Measurements from ENCODE around the gene CDK5RAP2. TPM values are rescaled to one million over a fixed set of nuclear protein-coding genes. Genes with fewer than 3 reads are reported as not detected.

Gene CDK5RAP2
- total RNA-seq, 3 donors from 2014 or later (not counting 1 experiment from before 2014, with no cell fraction given), result 81.5 to 95.7 (median 82.4) TPM

DNA sequence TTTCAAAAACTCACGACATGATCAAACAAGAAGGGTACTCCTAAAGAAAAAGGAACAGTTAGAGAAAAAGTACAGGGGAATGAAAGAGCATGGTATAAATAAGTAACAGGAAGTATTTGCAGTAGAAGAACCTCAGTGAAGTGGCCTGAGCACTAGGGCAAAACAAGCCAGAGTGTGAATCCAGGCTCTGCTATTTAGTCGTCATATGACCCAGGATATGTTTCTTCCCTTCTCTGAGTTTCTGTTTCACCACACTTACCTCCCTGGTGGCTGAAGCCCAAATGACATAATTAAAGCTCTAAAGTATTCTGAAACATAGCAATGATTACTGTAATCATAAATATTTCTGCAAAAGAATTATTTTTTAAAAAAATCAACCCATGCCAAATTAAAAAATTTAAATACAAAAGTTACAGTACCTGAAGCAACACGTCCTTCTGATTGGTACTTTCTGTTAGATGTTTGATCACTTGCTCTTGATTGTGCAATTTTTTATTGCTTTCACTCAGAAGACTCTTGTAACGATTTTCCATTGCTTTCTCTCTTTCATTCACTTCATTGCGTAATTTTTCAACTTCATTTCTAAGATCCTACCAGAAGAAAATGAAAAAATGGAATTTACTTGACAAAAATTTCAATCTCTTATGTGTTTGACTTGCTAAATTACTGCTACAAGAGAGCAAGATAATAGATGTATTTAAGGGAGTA lies 88.9 kb downstream of the CDK5RAP2 start:
- peaks cover 0 to 22% of the 10 kb centered on the region in 2 donors for H3K4me1 Mint-ChIP-seq
- Histone ChIP-seq H3K36me3 (ENCODE audit: control insufficient read depth, insufficient read depth, low read length) (peaks cover 29% of the 10 kb centered on the region), H3K4me3 (ENCODE audit: low read length) (no peak overlapping the region), H3K27me3 (ENCODE audit: control insufficient read depth, insufficient read depth, low read length) (no peaks in the 10 kb centered on the region), H3K4me1 (ENCODE audit: control insufficient read depth, insufficient read depth, low read length) (no peaks in the 10 kb centered on the region), H3K27ac (ENCODE audit: low read length) (no peak overlapping the region), H3K9me3 (ENCODE audit: control insufficient read depth, insufficient read depth, low read length) (no peaks in the 10 kb centered on the region)
- H3K9me3 Mint-ChIP-seq, result peaks cover 2 to 3% of the 10 kb centered on the region in 2 donors
- ATAC-seq (peak in 2 of 3 donors; percentile 49 to 70), DNase-seq (no peak)
- H3K27ac Mint-ChIP-seq, result peak overlapping the region in 1 of 2 donors; percentile 35
- H3K27me3 Mint-ChIP-seq (ENCODE audit: low read depth in 2 of 2), result no peaks in the 10 kb centered on the region
- intact Hi-C loops (cut with micrococcal nuclease), result no loop called here
- no peak overlapping the region for H3K4me3 Mint-ChIP-seq
- TF ChIP-seq, protein P1, sequence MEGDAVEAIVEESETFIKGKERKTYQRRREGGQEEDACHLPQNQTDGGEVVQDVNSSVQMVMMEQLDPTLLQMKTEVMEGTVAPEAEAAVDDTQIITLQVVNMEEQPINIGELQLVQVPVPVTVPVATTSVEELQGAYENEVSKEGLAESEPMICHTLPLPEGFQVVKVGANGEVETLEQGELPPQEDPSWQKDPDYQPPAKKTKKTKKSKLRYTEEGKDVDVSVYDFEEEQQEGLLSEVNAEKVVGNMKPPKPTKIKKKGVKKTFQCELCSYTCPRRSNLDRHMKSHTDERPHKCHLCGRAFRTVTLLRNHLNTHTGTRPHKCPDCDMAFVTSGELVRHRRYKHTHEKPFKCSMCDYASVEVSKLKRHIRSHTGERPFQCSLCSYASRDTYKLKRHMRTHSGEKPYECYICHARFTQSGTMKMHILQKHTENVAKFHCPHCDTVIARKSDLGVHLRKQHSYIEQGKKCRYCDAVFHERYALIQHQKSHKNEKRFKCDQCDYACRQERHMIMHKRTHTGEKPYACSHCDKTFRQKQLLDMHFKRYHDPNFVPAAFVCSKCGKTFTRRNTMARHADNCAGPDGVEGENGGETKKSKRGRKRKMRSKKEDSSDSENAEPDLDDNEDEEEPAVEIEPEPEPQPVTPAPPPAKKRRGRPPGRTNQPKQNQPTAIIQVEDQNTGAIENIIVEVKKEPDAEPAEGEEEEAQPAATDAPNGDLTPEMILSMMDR (IDR thresholded peaks at IDR 0.05), result no peak
- WGBS (ENCODE audit: insufficient coverage), result 70% methylated on average over 5 of the region's 5 CpGs
- peaks cover 27% of the 10 kb centered on the region for H3K36me3 Mint-ChIP-seq

DNA sequence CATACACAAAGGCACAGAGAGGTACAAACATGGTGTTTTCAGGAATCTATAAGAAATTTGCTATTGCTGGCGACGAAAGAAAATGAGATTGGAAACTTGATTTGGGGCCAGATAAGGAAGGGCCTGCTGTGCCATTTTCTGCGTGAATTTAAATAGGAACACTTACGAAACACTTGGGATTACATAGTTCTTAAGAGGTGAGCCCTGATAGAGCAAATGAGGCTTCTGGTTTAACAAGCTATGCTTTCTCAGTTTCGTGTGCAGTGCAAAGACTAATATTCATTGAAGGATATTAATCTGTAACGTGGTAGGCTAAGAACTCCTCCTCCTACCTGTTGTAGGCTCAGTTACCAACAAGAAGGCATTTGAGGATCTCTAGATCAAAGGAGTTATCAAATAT lies 93.1 kb downstream of the CDK5RAP2 start:
- DNase-seq (no peak), ATAC-seq (no peak)
- Histone ChIP-seq H3K27ac (ENCODE audit: low read length) (no peak overlapping the region), H3K36me3 (ENCODE audit: control insufficient read depth, insufficient read depth, low read length) (peaks cover 55% of the 10 kb centered on the region), H3K4me3 (ENCODE audit: low read length) (no peak overlapping the region), H3K4me1 (ENCODE audit: control insufficient read depth, insufficient read depth, low read length) (no peaks in the 10 kb centered on the region), H3K9me3 (ENCODE audit: control insufficient read depth, insufficient read depth, low read length) (no peaks in the 10 kb centered on the region), H3K27me3 (ENCODE audit: control insufficient read depth, insufficient read depth, low read length) (no peaks in the 10 kb centered on the region)
- 90% methylated on average over 6 of the region's 6 CpGs for WGBS (ENCODE audit: insufficient coverage)
- Mint-ChIP-seq H3K4me1 (peaks cover 0 to 16% of the 10 kb centered on the region in 2 donors), H3K4me3 (no peak overlapping the region), H3K27me3 (ENCODE audit: low read depth in 2 of 2) (no peaks in the 10 kb centered on the region), H3K36me3 (peaks cover 29% of the 10 kb centered on the region), H3K27ac (peak overlapping the region in 1 of 2 donors; percentile 1), H3K9me3 (no peaks in the 10 kb centered on the region)
- intact Hi-C loops (cut with micrococcal nuclease), result no loop called here
- TF ChIP-seq, protein P1 (IDR thresholded peaks at IDR 0.05), result no peak

DNA sequence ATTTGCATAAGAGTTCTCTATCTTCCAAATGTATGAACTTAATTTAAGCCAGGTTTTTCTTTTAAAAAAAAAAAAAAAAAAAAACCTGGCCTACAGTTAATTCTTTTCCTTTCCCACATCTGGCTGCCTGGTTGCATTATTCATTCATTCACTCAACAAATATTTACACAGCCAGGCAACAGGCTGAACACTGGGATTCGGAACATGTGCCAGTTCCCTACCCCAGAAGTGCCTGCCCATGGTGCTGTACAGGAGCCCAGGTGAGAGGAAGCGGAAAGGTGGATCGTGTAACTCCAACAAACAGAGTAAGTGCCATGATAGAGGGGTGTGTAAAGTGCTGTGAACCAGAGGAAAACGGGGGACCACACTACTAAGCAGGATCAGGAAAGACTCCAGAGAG lies 93.6 kb downstream of the CDK5RAP2 start:
- ATAC-seq, result no peak

More for the DNA sequence above, 93.6 kb downstream of the CDK5RAP2 start:
- H3K4me3 ChIP-seq (ENCODE audit: low read length), result no peak overlapping the region
- H3K9me3 ChIP-seq (ENCODE audit: control insufficient read depth, insufficient read depth, low read length), result no peaks in the 10 kb centered on the region
- no peak overlapping the region for H3K4me3 Mint-ChIP-seq
- peaks cover 0 to 13% of the 10 kb centered on the region in 2 donors for H3K4me1 Mint-ChIP-seq
- no peaks in the 10 kb centered on the region for H3K27me3 Mint-ChIP-seq (ENCODE audit: low read depth in 2 of 2)
- no peaks in the 10 kb centered on the region for H3K27me3 ChIP-seq (ENCODE audit: control insufficient read depth, insufficient read depth, low read length)
- no peaks in the 10 kb centered on the region for H3K9me3 Mint-ChIP-seq
- no peak for DNase-seq
- TF ChIP-seq, protein P1 (IDR thresholded peaks at IDR 0.05), result no peak
- intact Hi-C loops (cut with micrococcal nuclease), result no loop called here
- H3K27ac Mint-ChIP-seq, result peak overlapping the region in 1 of 2 donors; percentile 1
- peaks cover 56% of the 10 kb centered on the region for H3K36me3 ChIP-seq (ENCODE audit: control insufficient read depth, insufficient read depth, low read length)
- 100% methylated on average over 4 of the region's 4 CpGs for WGBS (ENCODE audit: insufficient coverage)
- H3K36me3 Mint-ChIP-seq, result peaks cover 29% of the 10 kb centered on the region
- no peaks in the 10 kb centered on the region for H3K4me1 ChIP-seq (ENCODE audit: control insufficient read depth, insufficient read depth, low read length)
- H3K27ac ChIP-seq (ENCODE audit: low read length), result no peak overlapping the region
